Left colon (tissue), 2 donors: ENCODE measurements around the gene NKD1. TPM values are rescaled to one million over a fixed set of nuclear protein-coding genes. Genes with fewer than 3 reads are reported as not detected.
A peak's percentile ranks its signal among the peaks of the same experiment; 100 is the strongest.

ENCODE experiments used
- ATAC-seq: fragments of 200-7000 bp; cut with Tn5 transposase; one replicate; pipeline ENCODE4 v1.9.1; 2020; ENCODE audit warnings: mild to moderate bottlenecking, moderate library complexity
- DNase-seq, 2 donors: peaks; one replicate each; pipeline ENCODE4 v3.0.0-alpha.2; 2020
- intact Hi-C, 2 donors: fragments of 100-400 bp; cut with DNase I in 1 of 2; cut with micrococcal nuclease in 1 of 2; formaldehyde crosslinking; loops; one replicate each; pipeline versions ENCODE4 v1.11.2 to v1.14.0; 2022; cut with DNase I, micrococcal nuclease
- total RNA-seq, 2 donors: library from RNA; stranded (reverse); fragmentation: NEBNext Ultra II Directional; extraction: Animal tissue kit (Norgen Biotek cat#: 25700); gene quantifications; one replicate each; pipeline ENCODE4 v1.2.1, GENCODE V29; 2021
- donor health status: DM: no; HTN: no; CAD: no.
- donor health status: DM: yes; HTN: yes; CAD: no.

Gene NKD1
- total RNA-seq, 2 donors from 2014 or later = 1.6 to 5.6 TPM

- no peak for DNase-seq
- no peak for ATAC-seq
- intact Hi-C loops = loop anchor here in 1 of 2 donors (10.0 kb wide), 1 partner anchor 134 kb away; no protein-coding TSS in a partner anchor
Observed at GRCh38 chr16:50670476-50670875, 122.3 kb downstream of the NKD1 start.

GRCh38 chr16:50671644-50672260 lies 123.6 kb downstream of the NKD1 start:
- DNase-seq = no peak
- intact Hi-C loops = loop anchor here in 1 of 2 donors (10.0 kb wide), 1 partner anchor 133 kb away; no protein-coding TSS in a partner anchor

GRCh38 chr16:50673496-50674275 lies 125.5 kb downstream of the NKD1 start:
- intact Hi-C loops = loop anchor here in 1 of 2 donors (10.0 kb wide), 1 partner anchor 131 kb away; no protein-coding TSS in a partner anchor
- DNase-seq = no peak
- ATAC-seq = no peak

More at GRCh38 chr16:50671644-50672260, 123.6 kb downstream of the NKD1 start:
- ATAC-seq = peak; percentile 37

- intact Hi-C loops = loop anchor here in 1 of 2 donors (10.0 kb wide), 1 partner anchor 130 kb away; no protein-coding TSS in a partner anchor
- ATAC-seq (no peak), DNase-seq (no peak)
Observed at GRCh38 chr16:50674831-50675230, 126.6 kb downstream of the NKD1 start.

GRCh38 chr16:50675686-50676610 lies 127.8 kb downstream of the NKD1 start:
- DNase-seq (no peak), ATAC-seq (no peak)
- intact Hi-C loops = loop anchor here in 1 of 2 donors (10.0 kb wide), 1 partner anchor 129 kb away; no protein-coding TSS in a partner anchor

- ATAC-seq = no peak
Observed at GRCh38 chr16:50676684-50677225, 128.6 kb downstream of the NKD1 start.

GRCh38 chr16:50677351-50677750 lies 129.2 kb downstream of the NKD1 start:
- intact Hi-C loops = loop anchor here in 1 of 2 donors (10.0 kb wide), 1 partner anchor 127 kb away; no protein-coding TSS in a partner anchor
- no peak for ATAC-seq
- DNase-seq = no peak

More at GRCh38 chr16:50676684-50677225, 128.6 kb downstream of the NKD1 start:
- DNase-seq = no peak
- intact Hi-C loops = loop anchor here in 1 of 2 donors (10.0 kb wide), 1 partner anchor 128 kb away; no protein-coding TSS in a partner anchor

- DNase-seq (no peak), ATAC-seq (no peak)
- intact Hi-C loops = loop anchor here in 1 of 2 donors (10.0 kb wide), 1 partner anchor 126 kb away; no protein-coding TSS in a partner anchor
Observed at GRCh38 chr16:50678531-50678930, 130.3 kb downstream of the NKD1 start.

GRCh38 chr16:50679266-50679665 lies 131.1 kb downstream of the NKD1 start:
- intact Hi-C loops = loop anchor here in 1 of 2 donors (10.0 kb wide), 1 partner anchor 126 kb away; no protein-coding TSS in a partner anchor
- DNase-seq (no peak), ATAC-seq (no peak)

GRCh38 chr16:50679676-50680555 lies 131.7 kb downstream of the NKD1 start:
- no peak for DNase-seq
- intact Hi-C loops = loop anchor here in 1 of 2 donors (10.0 kb wide), 1 partner anchor 125 kb away; no protein-coding TSS in a partner anchor
- ATAC-seq = no peak

GRCh38 chr16:50680556-50680893 lies 132.3 kb downstream of the NKD1 start:
- intact Hi-C loops = no loop called here
- ATAC-seq (no peak), DNase-seq (no peak)

GRCh38 chr16:50681021-50681885 lies 133.1 kb downstream of the NKD1 start, which contains the start of gene SNX20:
TSS of gene SNX20 (minus strand) at chr16:50681312. CDS start at chr16:50677526, 3,786 bp downstream.
- ATAC-seq (peak; percentile 40), DNase-seq (peak in 1 of 2 donors; percentile 52)
- intact Hi-C loops = no loop called here

GRCh38 chr16:50683689-50684374 lies 135.6 kb downstream of the NKD1 start:
- DNase-seq (peak in 1 of 2 donors; percentile 55), ATAC-seq (peak; percentile 39)
- intact Hi-C loops = no loop called here

- no peak for ATAC-seq
- intact Hi-C loops = no loop called here
Observed at GRCh38 chr16:50684823-50685461, 136.7 kb downstream of the NKD1 start.

GRCh38 chr16:50685462-50686063 lies 137.4 kb downstream of the NKD1 start:
- no peak for DNase-seq
- ATAC-seq = no peak
- intact Hi-C loops = no loop called here

More at GRCh38 chr16:50684823-50685461, 136.7 kb downstream of the NKD1 start:
- no peak for DNase-seq
